ENCODE results near the gene ZNF74.
A peak's percentile ranks its signal among the peaks of the same experiment; 100 is the strongest.
"Not testable (repeated sequence)": the region's sequence is repeated elsewhere in the genome, so short reads cannot be mapped to it uniquely, and the experiment has no call there.

Gene ZNF74

GRCh38 chr22:20400606-20401375 lies 6.8 kb downstream of the ZNF74 start:
- no peak for DNase-seq (ENCODE audit: low read depth, low spot score)

- no peak for DNase-seq (ENCODE audit: low read depth, low spot score)
Observed at GRCh38 chr22:20401376-20402014, 7.5 kb downstream of the ZNF74 start.

GRCh38 chr22:20402960-20403778 lies 9.2 kb downstream of the ZNF74 start:
- no peak for DNase-seq (ENCODE audit: low read depth, low spot score)

GRCh38 chr22:20403779-20404140 lies 9.8 kb downstream of the ZNF74 start:
- DNase-seq (ENCODE audit: low read depth, low spot score): no peak

- DNase-seq (ENCODE audit: low read depth, low spot score): no peak
Observed at GRCh38 chr22:20404881-20405280, 10.9 kb downstream of the ZNF74 start.

DNA sequence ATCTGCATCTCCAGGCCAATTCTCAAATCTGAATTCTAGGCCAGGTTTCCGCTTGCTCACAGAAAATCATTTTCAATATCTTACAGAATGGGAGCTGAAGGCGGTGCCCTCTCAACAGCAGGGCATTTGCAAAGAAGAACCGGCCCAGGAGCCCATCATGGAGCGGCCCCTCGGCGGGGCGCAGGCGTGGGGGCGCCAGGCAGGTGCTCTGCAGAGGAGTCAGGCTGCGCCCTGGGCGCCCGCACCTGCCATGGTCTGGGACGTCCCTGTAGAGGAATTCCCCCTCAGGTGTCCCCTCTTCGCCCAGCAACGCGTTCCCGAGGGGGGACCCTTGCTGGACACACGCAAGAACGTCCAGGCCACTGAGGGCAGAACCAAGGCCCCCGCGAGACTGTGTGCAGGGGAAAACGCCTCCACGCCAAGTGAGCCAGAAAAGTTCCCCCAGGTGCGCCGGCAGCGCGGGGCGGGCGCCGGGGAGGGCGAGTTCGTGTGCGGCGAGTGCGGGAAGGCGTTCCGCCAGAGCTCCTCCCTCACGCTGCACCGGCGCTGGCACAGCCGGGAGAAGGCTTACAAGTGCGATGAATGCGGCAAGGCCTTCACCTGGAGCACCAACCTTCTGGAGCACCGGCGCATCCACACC lies 11.5 kb downstream of the ZNF74 start:
- no peak for DNase-seq (ENCODE audit: low read depth, low spot score)

- no peak for DNase-seq (ENCODE audit: low read depth, low spot score)
Observed at GRCh38 chr22:20405931-20406685, 12.2 kb downstream of the ZNF74 start.

DNA sequence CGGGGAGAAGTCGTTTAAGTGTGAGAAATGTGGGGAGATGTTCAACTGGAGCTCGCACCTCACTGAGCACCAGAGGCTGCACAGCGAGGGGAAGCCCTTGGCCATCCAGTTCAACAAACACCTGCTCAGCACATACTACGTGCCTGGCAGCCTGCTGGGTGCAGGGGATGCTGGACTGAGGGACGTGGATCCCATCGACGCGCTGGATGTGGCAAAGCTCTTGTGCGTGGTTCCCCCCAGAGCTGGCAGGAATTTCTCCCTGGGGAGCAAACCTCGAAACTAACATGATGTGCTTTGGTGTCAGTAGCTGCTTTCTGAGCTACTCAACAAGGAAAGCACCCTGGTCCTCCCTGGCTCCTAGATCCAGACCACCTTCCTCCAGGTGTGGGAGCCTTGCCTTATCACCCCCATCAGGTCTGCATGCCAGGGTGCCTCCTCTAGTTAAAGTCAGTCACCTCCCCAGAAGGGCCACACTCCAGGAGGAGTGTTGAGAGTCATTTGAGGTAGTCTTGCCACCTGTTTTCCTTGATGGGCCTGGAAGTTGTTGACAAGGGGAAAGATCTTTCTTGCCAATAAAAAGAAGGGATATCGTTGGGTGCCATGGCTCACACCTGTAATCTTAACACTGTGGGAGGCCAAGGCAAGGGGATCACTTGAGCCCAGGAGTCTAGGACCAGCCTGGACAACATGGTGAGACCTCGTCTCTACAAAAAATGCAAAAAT lies 12.9 kb downstream of the ZNF74 start:
- DNase-seq (ENCODE audit: low read depth, low spot score): no peak

DNA sequence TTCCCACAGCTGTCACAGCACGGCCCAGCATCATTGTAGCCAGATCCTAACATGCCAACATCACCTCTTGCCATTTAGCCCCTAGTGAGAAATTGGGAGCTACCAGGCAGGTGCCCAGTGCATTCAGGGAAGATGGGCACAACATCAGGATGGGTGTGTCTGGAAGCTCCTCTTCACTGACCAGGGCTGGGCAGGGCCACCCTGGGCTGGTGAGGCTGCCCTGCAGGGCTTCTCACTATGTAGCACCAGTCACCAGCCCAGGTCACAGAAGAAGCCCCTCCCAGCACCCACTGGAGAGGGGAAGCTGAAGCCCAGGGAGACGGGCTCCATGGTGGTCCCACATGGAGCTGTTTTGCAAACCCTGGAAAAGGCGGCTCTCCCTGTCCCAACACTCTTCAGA lies 13.9 kb downstream of the ZNF74 start:
- DNase-seq (ENCODE audit: low read depth, low spot score): no peak

DNA sequence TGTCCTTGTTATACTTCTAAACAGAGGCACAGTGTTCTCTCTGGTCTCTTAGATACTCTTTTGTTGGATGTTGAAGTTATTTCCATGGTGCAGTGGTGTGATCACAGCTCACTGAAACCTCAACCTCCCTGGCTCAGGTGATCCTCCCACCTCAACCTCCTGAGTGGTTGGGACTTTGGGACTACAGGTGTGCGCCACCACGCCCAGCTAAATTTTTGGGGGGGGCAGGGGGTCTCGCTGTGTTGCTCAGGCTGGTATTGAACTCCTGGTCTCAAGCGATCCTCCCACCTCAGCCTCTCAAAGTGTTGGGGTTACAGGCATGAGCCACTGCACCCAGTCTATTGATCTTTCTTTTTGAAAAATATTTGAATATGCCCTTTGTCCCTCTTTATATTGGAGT lies 14.9 kb downstream of the ZNF74 start:
- DNase-seq (ENCODE audit: low read depth, low spot score): no peak

- DNase-seq (ENCODE audit: low read depth, low spot score): not testable (repeated sequence)
Observed at GRCh38 chr22:20409385-20409784, 15.4 kb downstream of the ZNF74 start.

DNA sequence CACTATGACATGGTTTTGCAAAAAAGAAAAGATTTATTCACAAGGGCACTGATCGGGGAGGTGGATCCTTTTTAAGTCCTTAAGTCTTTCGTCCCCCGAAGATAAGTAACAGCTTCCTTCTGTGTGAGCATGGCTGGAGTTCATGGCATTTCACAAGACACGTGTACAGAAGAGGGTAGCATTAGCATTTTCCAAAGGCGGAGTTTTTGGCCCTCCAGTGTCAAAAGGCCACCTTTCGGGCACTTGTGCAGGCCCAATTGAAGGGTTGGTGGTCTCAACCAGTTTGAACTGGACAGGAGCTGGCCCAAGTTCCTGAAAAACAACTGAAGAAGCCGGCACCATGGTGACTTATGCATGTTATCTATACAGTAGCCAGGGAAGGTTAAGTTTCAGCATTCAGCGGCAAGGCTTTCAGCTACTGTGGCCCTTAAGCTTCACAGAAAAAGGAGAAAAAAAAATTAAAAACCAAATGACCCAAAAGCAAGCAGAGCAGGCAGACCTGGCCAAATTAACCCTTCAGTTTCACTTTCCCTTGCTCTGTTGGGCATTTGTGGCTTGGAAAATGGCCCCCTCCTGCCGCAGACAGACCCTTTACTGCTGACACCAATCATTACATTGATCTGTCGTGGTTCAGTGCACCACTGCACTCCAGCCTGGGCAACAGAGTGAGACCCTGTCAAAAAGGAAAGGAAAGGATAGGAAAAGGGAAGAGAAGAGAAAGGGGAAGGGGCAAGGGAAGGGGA lies 18.7 kb downstream of the ZNF74 start:
- no peak for DNase-seq (ENCODE audit: low read depth, low spot score)

DNA sequence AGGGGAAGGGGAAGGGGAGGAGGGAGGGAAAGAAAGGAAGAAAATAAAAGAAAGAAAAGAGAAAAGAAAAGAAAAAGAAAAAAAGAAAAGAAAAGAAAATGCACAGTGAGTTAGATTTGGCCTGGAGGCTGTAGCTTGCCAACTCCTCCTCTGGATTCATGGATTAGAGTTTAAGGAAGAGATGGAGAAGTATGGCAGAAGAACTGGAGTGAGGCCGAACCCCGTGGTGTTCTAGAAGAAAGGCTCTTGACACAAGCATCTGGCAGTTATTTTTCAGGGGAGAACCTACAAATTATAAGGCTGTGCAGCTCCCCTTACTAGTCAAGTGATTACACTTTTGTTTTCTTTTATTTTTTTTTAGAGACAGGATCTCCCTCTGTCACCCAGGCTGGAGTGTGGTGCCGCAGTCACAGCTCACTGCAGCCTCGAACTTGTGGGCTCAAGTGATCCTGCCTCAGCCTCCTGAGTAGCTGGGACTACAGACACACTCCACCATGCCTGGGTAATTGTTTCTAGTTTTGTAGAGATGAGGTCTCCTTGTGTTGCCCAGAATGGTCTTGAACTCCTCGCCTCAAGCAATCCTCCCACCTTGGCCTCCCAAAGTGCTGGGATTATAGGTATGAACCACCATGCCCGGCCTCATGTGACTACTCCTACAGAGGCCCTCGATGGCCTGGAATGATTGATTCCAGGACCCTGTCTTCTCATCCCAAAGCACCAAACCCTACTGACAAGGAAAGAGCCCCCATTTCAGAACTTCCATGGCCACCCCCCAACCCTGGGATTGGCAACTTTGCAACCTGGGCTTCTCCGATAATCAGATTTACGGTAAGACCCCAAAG lies 19.5 kb downstream of the ZNF74 start:
- no peak for DNase-seq (ENCODE audit: low read depth, low spot score)

GRCh38 chr22:20414059-20414440 lies 20.1 kb downstream of the ZNF74 start:
- DNase-seq (ENCODE audit: low read depth, low spot score): no peak

GRCh38 chr22:20414450-20414849 lies 20.5 kb downstream of the ZNF74 start:
- DNase-seq (ENCODE audit: low read depth, low spot score): no peak

DNA sequence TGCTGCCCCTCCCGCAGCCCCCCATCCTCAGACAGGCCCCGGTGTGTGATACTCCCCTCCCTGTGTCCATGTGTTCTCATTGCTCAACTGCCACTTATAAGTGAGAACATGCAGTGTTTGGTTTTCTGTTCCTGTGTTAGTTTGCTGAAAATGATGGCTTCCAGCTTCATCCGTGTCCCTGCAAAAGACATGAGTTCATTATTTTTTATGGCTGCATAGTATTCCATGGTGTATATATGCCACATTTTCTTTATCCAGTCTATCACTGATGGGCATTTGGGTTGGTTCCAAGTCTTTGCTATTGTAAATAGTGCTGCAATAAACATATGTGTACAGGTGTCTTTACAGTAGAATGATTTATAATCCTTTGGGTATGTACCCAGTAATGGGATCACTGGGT lies 21.3 kb downstream of the ZNF74 start:
- not testable (repeated sequence) for DNase-seq (ENCODE audit: low read depth, low spot score)

GRCh38 chr22:20415699-20416098 lies 21.7 kb downstream of the ZNF74 start:
- DNase-seq (ENCODE audit: low read depth, low spot score): not testable (repeated sequence)

GRCh38 chr22:20418211-20418788 lies 24.3 kb downstream of the ZNF74 start:
- peak; percentile 88 for DNase-seq (ENCODE audit: low read depth, low spot score)

GRCh38 chr22:20419664-20419951 lies 25.7 kb downstream of the ZNF74 start:
- no peak for DNase-seq (ENCODE audit: low read depth, low spot score)
